Gastrocnemius medialis (tissue), 4 donors: ENCODE results near the gene HRC. TPM values are rescaled to one million over a fixed set of nuclear protein-coding genes. Genes with fewer than 3 reads are reported as not detected.

Source experiments
- ATAC-seq, 2 donors: fragments of 150-250 bp; one replicate each; pipeline ENCODE4 v1.9.1; 2016
- DNase-seq, 2 donors: peaks; one replicate each; pipeline ENCODE4 v3.0.0-alpha.2; 2019
- H3K27ac ChIP-seq, 4 donors: fragments of 200-600 bp; sonication (generic); 1 replicate in 1 of 4; 2 replicates in 3 of 4; pipeline ENCODE4 v1.5.1; 2016 to 2018; ENCODE audit warnings: mild to moderate bottlenecking in 2 of 4, moderate library complexity in 1 of 4
- H3K27me3 ChIP-seq, 3 donors: fragments of 200-600 bp; sonication (generic) in 2 of 3; 1 replicate in 1 of 3; 2 replicates in 2 of 3; pipeline versions ENCODE4 v1.5.1 to v1.6.0; 2016 to 2019; ENCODE audit warnings: mild to moderate bottlenecking in 1 of 3, moderate library complexity in 1 of 3
- H3K36me3 ChIP-seq, 2 donors: fragments of 200-600 bp; sonication (generic) in 1 of 2; one replicate each; pipeline ENCODE4 v1.5.1; 2017 to 2018
- H3K4me1 ChIP-seq, 2 donors: fragments of 200-600 bp; sonication (generic) in 1 of 2; one replicate each; pipeline ENCODE4 v1.5.1; 2016 to 2017; ENCODE audit warnings: mild to moderate bottlenecking in 2 of 2
- H3K4me3 ChIP-seq, 4 donors: fragments of 200-600 bp; sonication (generic) in 3 of 4; 1 replicate in 1 of 4; 2 replicates in 3 of 4; pipeline ENCODE4 v1.5.1; 2016 to 2019; ENCODE audit warnings: mild to moderate bottlenecking in 2 of 4
- H3K9me3 ChIP-seq, 3 donors: fragments of 200-600 bp; sonication (generic) in 2 of 3; 1 replicate in 1 of 3; 2 replicates in 2 of 3; pipeline ENCODE4 v1.5.1; 2016 to 2019
- CTCF ChIP-seq, 5 experiments: fragments of 450-650 bp in 3 of 5; fragments of 200-600 bp in 2 of 5; sonication (generic) in 2 of 5; IDR thresholded peaks in 4 of 5; conservative IDR thresholded peaks in 1 of 5; 1 replicate in 4 of 5; 2 replicates in 1 of 5; pipeline ENCODE4 v1.5.1; 2016 to 2019; ENCODE audit warnings: antibody characterized with exemption in 5 of 5, mild to moderate bottlenecking in 3 of 5, moderate library complexity in 3 of 5
- POLR2A ChIP-seq, 2 donors: fragments of 450-650 bp; IDR thresholded peaks; one replicate each; pipeline ENCODE4 v1.6.1; 2017; ENCODE audit warnings: antibody characterized with exemption in 2 of 2, mild to moderate bottlenecking in 2 of 2, moderate library complexity in 2 of 2
- in situ Hi-C, 4 donors: fragments of 200-750 bp; cut with MboI; loops; one replicate each; pipeline versions ENCODE4 v1.15.0 to v1.8.0; 2017; ENCODE audit warnings: low sequenced_read_pairs in 4 of 4
- intact Hi-C: fragments of 100-400 bp; cut with DNase I; formaldehyde crosslinking; loops from one replicate; pipeline ENCODE4 v1.15.1; 2023; ENCODE audit warnings: low total_unique reads
- total RNA-seq, 4 donors: library from RNA; depleted of rRNA; stranded (reverse); fragments of >200 nt; gene quantifications; one replicate each; pipeline versions ENCODE4 v1.1.0 to v1.2.3, GENCODE V29; 2016

HRC gene
- total RNA-seq, 4 donors from 2014 or later, result 190 to 537 (median 300) TPM

- H3K4me3 ChIP-seq, result peak overlapping the region in 3 of 4 donors; percentile 12 to 22 (median 13)
Measured at GRCh38 chr19:49165111-49165750, 10.0 kb upstream of the HRC start.

GRCh38 chr19:49161987-49162386 is 6.8 kb upstream of the HRC start:
- Histone ChIP-seq H3K9me3 (no peaks in the 10 kb centered on the region), H3K4me3 (no peak overlapping the region), H3K4me1 (peaks cover 29 to 45% of the 10 kb centered on the region in 2 donors), H3K27ac (peak overlapping the region in 3 of 4 donors; percentile 32 to 99 (median 54)), H3K36me3 (no peaks in the 10 kb centered on the region), H3K27me3 (no peaks in the 10 kb centered on the region)
- DNase-seq (no peak), ATAC-seq (no peak)
- no peak for TF ChIP-seq CTCF (IDR thresholded peaks at IDR 0.05 in 4 of 5, conservative IDR thresholded peaks at IDR 0.05 in 1 of 5)
- no peak for TF ChIP-seq POLR2A (IDR thresholded peaks at IDR 0.05)
- intact Hi-C loops (no loop called here), in situ Hi-C loops (no loop called here)

More at GRCh38 chr19:49165111-49165750, 10.0 kb upstream of the HRC start:
- in situ Hi-C loops, result no loop called here
- Histone ChIP-seq H3K36me3 (peaks cover 0 to 4% of the 10 kb centered on the region in 2 donors), H3K9me3 (no peaks in the 10 kb centered on the region), H3K27ac (peak overlapping the region; percentile 80 to 99 (median 91)), H3K4me1 (peaks cover 16 to 28% of the 10 kb centered on the region in 2 donors), H3K27me3 (no peaks in the 10 kb centered on the region)
- DNase-seq (peak; percentile 55 to 80), ATAC-seq (peak; percentile 97 to 98)
- intact Hi-C loops, result no loop called here
- no peak for TF ChIP-seq CTCF (IDR thresholded peaks at IDR 0.05 in 4 of 5, conservative IDR thresholded peaks at IDR 0.05 in 1 of 5)
- TF ChIP-seq POLR2A (IDR thresholded peaks at IDR 0.05), result peak; percentile 38 to 76

- H3K9me3 ChIP-seq, result no peaks in the 10 kb centered on the region
- in situ Hi-C loops (no loop called here), intact Hi-C loops (no loop called here)
- no peaks in the 10 kb centered on the region for H3K27me3 ChIP-seq
- DNase-seq (no peak), ATAC-seq (no peak)
- no peak for TF ChIP-seq POLR2A (IDR thresholded peaks at IDR 0.05)
- no peak for TF ChIP-seq CTCF (IDR thresholded peaks at IDR 0.05 in 4 of 5, conservative IDR thresholded peaks at IDR 0.05 in 1 of 5)
- peaks cover 24 to 39% of the 10 kb centered on the region in 2 donors for H3K4me1 ChIP-seq
- peak overlapping the region in 3 of 4 donors; percentile 9 to 99 (median 25) for H3K27ac ChIP-seq
- H3K36me3 ChIP-seq, result no peaks in the 10 kb centered on the region
- no peak overlapping the region for H3K4me3 ChIP-seq
Measured at GRCh38 chr19:49160450-49161189, 5.4 kb upstream of the HRC start.

DNA sequence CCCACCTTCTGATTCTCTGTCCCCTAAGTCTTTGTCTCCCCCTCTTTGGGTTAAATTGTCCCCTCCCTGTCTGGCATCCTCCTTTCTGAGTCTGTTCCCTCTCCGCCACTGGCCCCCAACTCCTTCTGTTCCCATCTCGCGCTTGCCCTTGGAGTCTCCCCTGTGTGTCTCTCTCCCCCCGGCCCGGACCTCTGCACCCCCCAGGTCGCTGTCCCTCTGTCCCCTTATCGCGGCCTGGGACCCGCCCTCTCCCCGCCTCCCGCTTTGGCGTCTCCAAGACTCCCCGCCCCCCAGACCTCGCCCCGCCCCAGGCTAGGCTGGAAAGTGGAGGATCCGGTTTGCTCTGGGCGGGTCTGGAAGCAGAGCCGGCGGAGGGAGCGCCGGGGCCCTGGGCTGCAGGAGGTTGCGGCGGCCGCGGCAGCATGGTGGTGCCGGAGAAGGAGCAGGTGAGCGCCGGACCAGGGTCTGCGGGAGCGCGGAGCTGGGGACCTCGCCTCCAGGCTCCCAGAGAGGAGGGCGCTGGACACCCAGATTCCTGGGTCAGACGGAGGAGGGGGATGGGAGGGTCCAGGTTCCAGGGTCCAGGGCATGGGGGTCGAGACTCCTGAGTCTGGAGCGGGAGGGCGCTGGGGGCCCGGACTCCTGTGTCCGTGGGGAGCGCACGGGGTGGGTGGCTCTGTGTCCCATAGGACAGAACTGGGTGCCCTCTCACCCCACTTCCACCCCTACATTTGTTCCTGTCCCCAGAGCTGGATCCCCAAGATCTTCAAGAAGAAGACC is 2.4 kb upstream of the HRC start, which contains the start of gene TRPM4:
Gene TRPM4, plus strand, starts transcription at position 348 of the 780 bp plus-strand sequence. Its CDS starts 75 bp downstream, at position 423.
- H3K27me3 ChIP-seq, result no peaks in the 10 kb centered on the region
- peak within 1 kb of the TSS; percentile 80 to 93 (median 85) for H3K4me3 ChIP-seq
- in situ Hi-C loops, result loop anchor here in 1 of 4 donors (5.0 kb wide), 1 partner anchor 40 kb away; no protein-coding TSS in a partner anchor
- H3K36me3 ChIP-seq, result no peaks in the 10 kb centered on the region
- intact Hi-C loops, result loop anchor here (5.0 kb wide), 1 partner anchor 40 kb away; no protein-coding TSS in a partner anchor
- DNase-seq, result peak; percentile 91 to 94
- H3K9me3 ChIP-seq, result no peaks in the 10 kb centered on the region
- H3K4me1 ChIP-seq, result peaks cover 20 to 40% of the 10 kb centered on the region in 2 donors
- peak within 1 kb of the TSS; percentile 99 to 100 (median 99) for H3K27ac ChIP-seq
- TF ChIP-seq POLR2A (IDR thresholded peaks at IDR 0.05) (peak; percentile 87 to 90), CTCF (IDR thresholded peaks at IDR 0.05 in 4 of 5, conservative IDR thresholded peaks at IDR 0.05 in 1 of 5) (no peak)
- ATAC-seq, result peak; percentile 44 to 50
